Activated CD8-positive, alpha-beta memory T cell treated with anti-CD3 and anti-CD28 coated beads, Interleukin-2, amount 50 U/mL, for 48 hours (primary cell): ENCODE data around the gene BACE2.
"Not testable (repeated sequence)": the region's sequence is repeated elsewhere in the genome, so short reads cannot be mapped to it uniquely, and the experiment has no call there.

ENCODE experiments used
- DNase-seq: peaks from one replicate; pipeline ENCODE4 v3.0.0-alpha.2; 2020

Gene BACE2

DNA sequence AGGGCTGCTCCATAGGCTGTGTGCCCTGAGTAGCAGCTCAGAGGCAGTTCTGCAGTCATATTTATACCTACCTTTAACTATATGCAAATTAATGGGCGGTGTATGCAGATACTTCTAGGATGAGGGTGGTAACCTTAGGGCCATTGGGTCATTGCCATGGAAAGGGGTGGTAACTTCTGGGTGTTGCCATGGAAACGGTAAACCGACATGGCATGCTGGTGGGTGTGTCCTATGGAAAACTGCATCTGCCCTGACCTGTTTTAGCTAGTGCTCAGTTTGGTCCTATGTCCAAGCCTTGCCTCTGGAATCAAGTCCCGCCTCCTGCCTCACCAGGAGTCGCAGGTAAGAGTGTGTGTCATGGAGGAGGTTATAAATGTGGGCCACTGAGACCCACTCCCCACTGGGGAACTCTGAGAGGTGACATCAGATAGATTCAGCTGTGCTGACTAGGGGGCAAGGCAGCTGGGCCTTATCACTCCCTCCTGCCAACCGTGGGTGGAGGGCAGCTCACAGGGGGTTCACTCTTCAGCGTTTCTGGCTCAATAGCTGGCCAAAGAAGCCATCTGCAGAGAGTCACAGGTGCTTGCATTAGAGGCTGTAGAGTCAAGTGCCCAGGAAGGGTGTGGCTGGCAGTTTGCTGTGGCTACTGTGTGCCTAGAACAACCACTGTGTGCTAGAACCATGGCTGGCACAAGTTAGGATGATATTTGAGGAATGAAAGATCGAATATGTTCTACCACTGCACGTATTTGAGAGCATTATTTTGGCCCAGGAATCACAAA is 19.0 kb downstream of the BACE2 start:
- DNase-seq, result no peak

DNA sequence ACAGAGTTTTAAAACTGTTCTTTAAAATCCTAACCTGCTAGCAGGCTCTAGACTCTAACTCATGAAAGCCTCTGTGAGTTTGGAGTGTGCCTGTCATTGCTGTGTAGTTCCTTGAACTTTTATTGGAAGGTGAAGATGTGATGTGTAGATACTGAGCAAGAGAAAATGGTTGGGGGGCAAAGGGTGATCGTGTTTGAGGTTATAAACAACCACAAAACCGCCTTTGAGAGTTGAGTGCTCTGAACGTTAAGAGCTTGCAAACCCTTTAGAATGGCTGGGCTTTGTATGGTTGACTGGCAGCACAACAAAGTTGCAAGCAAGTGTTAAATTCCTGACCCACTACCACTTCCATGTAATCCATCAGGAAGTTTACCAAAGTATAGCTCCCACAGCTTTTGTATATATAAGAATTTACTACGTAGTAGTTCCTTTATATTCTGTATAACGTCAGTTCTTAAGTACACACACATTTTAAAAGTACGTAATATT is 19.6 kb downstream of the BACE2 start:
- no peak for DNase-seq

DNA sequence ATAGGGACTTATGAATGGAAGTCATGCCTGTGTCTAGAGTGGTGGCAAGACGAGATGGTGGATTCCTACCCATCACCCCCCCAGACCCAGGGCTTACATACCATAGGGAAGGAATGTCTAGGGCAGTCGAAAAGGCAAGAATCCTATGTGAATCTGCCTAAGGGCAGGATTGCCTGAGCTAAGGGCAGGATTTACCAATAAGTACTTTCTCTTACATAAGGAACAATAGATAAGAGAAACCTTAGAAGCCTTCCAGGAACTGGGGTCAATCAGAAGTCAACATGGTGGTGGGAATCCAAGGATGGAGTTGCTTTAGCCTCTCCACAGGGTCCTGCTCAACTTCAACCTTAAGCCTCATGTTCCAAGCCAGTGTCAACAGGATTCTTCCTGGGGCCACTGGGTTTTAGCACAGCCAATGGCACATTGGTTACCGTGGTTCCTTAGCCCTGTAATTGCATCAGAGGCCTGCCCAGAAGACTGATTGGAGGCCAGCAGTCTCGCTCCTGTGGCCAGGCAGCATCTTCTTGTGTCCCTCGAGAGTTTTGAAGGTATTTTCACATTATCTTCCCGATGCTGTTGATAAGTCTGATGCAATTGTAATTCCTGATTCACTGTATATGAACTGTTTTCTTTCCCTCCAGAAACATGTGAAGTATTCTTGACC is 20.7 kb downstream of the BACE2 start:
- DNase-seq, result no peak

DNA sequence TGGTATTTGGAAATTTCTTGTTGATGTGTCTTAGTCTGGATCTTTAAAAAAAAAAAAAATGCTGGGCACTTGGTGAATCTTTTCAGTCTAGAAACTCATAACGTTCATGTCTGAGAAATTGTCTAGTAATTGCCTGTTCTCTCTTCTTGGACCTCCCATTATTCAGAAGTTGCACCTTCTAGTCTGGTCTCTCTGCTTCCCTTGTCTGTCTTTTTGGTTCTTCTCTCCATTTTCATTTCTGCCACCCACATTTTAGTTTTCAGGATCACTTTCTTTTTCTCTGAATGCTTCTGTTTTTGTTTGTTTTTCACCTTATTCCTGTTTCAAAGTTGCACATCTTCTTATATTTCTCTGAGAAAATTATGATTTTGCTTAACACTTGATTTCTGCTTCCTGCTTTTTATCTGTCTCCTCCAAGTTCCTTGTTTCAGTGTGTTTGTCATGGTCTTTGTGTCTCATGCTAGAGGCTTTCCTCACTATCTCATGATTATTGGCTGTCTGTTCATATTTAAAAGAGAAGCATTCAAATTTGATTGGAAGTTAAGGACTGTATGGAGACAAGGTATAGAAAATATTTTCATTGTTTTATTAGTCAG is 21.3 kb downstream of the BACE2 start:
- DNase-seq, result no peak

DNA sequence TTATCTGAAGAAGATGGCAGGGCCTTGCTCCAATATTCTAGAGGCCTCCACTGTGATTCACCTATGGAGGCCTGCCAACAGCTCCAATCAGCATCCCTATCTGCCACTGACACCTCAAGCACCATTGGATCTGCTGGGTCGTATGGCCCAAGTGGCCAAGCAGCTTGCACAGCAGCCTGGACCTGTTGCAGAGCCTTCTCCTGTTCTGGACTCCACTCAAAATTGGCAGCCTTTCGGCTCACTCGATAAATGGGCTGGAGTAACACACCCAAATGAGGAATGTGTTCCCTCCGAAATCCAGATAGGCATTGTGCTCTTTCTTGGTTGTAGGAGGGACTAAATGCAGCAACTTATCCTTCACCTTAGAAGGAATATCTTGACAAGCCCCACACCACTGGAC is 24.6 kb downstream of the BACE2 start:
- DNase-seq, result not testable (repeated sequence)

DNA sequence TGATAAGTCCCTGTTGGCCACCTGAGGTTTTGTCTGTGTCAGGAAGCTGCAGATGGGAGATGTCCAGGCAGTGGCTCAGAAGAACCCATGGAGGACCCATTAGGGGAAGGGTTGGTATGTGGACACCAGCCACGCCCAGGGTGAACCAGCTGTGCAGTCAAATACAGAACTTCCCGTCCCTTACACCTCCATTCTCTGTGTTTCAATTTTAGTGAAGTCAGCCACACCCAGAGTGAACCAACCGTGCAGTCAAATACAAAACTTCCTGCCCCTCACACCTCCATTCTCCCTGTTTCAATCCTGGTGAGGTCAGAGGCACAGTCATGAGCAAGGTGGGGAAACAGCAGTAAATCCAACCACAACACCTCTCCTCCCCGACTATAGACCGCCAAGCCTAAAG is 27.4 kb downstream of the BACE2 start:
- DNase-seq, result no peak

DNA sequence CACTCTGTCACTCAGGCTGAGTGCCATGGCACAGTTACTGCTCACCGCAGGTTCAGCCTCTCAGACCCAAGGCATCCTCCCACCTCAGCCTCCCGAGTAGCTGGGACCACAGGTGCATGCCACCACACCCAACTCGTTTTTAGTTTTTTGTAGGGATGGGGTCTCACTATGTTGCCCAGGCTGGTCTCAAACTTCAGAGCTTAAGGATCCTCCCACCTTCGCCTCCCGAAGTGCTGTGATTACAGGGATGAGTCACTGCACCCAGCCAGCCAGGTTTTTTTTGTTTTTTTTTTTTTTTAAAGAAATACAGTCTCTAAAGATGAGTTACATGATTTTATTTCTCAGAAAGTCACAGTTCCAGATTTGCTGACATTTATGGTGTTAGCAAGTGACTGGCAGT is 29.0 kb downstream of the BACE2 start:
- no peak for DNase-seq

DNA sequence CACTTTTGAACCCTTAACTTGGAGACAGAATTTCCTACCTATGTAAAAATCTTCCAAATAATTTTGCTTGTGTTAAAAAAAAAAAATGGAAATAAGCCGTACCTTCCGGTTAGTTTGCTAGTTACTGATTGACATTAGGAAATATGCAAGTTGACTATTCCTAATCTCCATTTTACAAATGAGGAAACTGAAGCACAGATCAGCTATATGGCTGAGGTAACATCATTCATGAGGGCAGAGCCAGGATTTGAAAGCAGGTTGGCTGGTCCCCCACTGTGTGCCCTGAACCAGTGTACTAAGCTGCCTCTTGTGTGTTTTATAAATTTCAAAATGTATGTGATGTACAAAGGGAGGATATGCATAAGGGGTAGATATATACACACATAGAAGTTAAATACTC is 29.6 kb downstream of the BACE2 start:
- no peak for DNase-seq

DNA sequence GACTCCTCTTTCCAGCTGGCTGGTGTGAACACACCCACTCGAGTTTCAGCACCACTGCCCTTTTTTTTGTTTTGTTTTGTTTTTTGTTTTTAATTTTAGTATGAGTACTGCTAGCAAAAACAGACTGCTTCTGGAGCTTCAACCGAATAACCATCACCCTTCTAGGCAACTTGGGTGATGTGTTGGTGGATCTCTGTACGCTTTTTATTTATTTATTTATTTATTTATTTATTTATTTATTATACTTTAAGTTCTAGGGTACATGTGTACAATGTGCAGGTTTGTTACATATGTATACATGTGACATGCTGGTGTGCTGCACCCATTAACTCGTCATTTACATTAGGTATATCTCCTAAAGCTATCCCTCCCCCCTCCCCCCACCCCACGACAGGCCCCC is 30.7 kb downstream of the BACE2 start:
- not testable (repeated sequence) for DNase-seq

DNA sequence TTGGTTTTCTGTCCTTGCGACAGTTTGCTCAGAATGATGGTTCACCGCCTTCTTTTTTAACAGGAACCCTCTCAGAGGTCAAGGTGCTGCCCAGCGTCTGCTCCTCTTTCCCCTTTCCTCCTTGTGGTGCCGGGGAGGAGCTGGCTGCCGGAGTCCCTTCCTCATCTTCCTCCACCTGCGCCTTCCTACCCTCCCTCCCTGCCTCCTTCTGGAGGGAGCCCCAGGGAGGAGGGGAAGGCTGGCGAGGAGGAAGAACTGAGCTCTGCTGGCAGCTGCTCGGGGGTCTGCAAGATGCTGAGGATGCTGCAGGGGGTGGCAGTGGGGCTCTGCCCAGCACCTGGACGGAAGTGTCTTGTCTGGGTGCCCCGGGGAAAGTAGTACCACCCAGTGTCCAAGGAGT is 31.2 kb downstream of the BACE2 start:
- DNase-seq, result no peak

DNA sequence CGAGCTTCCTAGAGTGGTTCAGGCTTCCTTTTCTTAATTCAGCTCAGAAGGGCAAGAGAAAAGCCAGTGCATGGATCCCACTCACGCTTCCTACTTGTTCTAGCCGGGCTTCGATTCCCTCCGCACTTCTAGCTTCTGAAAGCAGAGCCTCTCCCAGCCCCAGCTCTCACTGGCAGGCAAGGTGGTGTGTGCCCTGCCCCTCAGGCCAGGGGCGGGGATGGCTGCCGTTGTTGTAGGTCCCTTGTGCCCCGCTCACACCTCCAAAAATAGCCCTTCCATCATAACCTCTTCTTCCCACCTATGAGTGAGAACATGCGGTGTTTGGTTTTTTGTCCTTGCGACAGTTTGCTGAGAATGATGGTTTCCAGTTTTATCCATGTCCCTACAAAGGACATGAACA is 31.6 kb downstream of the BACE2 start:
- DNase-seq, result no peak

DNA sequence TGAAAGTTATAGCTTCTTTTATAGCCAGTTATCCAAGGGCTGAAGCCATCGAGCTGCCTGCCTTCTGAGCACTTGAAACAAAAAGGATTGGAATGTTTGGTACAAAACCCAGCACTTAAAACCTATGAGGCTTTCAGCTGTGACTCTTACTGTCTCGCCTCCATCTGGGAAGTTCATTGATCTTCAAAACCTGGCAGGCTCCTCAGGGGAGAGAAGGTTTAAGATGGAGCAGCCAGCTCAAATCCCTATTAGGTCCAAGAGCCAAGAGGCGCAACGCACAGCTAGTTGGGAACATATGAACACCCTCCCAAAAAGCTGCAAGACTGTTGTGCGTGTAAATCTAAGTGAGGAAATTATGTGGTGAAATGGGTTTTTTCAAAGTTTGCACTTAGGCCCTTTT is 33.4 kb downstream of the BACE2 start:
- no peak for DNase-seq

DNA sequence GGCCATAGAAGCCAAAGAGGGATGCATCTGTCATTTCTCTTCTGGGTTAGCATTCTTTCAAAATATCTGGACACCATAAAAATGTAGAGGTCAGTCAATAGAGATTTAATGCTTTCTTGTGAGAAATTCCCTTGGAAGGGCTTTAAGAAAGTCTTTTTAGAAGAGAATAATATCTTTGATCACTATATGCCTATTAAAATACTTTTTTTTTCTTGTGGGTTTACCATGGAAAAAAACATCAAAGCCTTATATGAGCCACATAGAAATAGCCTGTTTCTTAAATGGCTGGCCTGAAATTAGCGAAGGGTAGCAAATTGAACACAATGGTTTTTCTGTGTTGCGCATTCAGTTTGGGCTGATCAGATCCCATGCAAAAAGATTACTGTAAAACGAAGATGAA is 36.8 kb downstream of the BACE2 start:
- no peak for DNase-seq

DNA sequence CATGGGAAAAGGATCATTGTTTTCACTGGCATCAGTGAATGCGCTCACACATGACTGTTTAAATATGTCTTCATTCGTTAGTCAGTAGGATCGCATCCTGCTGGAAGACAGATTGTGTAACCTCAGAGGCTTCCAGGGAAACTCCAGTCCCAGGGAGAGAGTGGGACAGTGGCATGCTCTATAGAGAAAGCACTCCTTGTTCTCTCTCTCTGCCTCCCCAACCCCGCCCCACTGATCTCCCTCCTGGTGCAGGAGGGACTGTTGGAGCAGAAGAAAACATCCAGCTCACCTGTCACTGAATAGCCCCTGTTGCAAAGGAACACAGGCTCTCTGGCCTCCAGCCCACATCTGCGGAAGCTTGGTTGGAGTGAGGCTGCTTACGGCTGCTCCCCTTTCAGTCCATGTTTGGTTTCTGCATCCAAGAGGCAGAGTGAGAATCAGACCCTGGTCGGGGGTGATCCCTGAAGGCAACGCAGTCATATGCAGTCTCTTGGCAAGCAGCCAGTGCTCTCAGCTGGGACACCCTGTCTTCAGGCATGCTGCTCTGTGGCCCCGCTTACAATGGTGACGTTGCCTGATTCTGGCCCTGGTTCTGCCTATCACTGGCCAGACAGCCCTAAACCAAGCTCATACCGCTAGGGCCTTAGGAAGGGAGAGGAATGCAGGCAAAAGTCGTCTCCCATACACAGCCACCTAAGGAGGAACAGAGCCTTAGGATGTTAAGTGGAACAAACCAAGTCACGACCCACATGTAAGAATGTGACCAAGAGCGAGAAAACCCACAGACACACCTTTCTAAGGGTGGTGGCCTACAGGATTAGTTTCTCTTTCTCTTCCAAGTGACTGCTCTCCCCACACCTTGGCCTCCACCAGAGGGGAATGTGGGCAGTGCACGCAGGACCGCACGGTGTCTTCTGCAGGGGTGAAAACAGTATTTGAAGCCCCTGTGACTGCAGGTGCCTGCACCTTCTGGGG is 39.7 kb downstream of the BACE2 start:
- no peak for DNase-seq

DNA sequence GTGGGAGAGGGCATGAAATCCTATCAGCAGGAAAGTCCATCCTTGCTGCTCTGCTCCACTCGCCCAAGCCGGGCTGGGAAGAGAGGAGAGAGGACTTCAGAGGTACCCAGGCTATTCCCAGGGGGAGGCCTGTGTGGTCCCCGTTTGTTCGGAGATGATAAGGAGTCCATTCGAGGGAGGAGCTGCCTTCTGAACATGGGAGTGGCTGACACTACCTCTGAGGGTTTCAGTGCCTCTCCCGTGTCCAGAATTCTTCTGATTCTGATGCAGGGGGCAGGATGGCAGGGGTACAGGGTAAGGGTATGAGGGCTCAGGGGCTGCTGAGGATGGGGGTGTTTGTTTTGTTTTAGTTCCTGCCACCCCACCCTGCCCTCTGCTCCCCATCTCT is 40.4 kb downstream of the BACE2 start:
- DNase-seq, result no peak

DNA sequence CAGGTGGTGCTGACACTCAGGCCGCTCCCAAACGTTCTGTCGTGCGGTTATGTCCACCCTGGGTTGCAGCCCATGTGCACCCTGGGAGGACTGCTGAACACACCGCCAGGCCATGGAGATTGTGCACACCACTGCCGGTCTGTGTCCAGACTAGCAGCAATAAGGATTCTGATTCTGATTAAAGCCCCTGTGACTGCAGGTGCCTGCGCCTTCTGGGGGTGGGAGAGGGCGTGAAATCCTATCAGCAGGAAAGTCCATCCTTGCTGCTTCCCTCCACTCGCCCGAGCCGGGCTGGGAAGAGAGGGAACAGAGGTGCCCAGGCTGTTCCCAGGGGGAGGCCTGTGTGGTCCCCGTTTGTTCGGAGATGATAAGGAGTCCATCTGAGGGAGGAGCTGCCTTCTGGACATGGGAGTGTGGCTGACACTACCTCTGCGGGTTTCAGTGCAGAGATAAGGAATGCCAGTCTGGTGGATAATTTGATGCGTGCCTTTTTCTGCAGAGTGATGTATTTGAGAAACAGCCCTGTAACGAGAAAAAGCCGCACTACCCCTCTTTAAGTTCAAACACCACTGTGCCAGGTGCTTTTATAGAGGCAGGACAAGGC is 41.2 kb downstream of the BACE2 start:
- no peak for DNase-seq

DNA sequence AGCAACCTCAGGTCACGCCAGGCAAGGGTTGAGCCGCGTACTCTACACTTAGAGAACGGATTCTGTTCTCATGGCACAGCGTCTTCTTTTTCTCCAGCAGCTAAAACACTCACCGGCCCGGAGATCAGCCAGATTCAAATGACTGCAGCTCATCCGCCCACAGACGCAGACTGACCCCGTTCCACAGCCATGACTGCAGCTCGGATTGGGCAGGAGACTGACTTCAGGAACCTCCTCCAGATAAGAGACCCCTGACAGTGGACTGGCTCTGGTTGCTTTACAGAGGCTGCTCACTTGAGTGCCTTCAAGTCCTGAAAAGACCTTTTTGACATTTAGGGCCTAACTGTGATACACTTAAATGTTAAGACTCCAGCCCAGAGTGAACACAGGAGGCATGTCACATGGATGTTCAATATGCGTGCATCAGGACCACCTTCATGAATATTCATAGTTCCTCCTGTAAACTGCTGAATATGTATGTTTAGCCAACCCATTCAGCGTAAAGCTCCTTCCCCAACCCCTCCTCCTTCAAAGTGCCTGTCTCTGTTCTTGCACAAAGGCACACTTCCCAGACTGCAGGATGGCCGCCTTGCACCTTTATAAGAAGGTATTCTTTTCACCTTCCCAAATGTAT is 42.6 kb downstream of the BACE2 start:
- no peak for DNase-seq

DNA sequence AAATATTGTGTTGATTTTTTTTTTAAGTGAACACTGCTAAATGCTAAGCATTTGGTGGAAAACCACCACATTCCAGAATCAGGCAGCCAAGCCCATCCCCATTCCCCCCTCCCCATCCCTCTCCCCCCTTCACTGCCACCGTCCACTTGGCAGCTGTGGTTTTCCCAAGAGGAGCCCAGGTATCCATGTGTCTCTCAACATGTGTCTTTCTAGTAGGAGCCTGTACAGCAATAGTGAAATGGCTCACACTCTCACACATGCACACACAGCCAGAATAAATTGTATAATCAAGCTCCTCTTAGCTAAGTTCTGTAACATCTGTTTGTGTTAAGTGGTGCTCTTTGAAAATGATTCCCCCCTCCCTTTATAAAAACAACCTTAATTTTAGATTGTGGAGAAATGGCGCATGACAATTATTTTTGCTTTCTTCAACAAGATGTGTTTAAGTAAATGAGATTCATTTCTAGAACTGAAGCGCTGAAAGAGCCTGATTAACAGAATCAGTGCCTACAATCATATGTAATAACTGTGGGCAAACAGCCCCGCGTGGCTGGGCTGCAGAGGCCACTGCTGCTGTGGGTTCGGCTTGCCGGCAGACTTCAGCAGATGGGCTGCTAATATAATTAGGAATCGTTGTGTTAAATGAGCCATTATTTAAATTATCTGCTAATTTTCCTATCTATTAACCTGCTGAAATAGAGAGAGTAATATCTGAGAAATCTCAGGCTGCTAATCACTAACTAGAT is 43.3 kb downstream of the BACE2 start:
- DNase-seq, result no peak

DNA sequence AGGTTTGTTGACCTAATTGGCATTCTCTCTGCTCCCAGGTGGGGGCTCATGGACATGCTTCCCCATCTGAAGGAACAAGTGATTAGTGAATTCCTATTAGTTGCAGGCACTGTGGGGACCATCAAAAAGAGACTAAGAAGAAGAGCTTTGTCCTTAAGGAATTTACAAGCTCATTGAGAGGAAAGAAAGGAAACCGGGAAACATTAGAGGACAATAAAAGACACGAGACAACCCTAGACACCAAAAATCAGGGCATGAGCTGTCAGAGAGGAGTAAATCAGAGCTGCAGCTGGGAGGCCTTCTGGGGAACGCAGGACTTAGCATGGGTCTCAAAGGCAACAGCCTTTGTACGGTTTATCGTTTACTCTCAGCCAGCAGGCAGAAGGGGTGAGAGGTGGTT is 45.1 kb downstream of the BACE2 start:
- DNase-seq, result no peak

DNA sequence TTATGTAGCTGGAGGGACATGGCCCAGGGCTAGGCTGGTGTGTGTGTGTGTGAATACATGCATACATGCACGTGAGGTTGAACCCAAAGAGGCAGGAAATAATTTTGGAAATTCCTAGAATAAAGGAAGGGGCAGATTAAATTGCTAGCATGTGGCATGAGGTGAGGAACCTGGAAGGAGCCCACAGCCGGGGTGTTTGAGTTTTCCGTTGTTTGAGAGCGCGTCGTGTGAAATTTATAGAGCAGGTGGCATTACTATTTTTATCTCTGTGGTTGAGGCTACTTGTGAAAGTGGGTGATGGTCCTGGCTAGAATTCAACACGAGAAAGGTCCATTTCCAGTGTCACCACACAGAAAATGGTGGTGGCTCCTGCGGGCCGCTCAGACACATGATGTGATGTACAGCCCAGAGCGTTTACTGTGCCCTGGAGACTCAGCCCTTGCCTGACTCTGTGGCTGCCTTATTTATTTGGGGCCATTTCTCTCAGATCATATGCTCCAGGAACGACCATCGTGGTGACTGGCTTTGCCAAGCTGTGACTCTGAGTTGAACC is 48.0 kb downstream of the BACE2 start:
- DNase-seq, result no peak

DNA sequence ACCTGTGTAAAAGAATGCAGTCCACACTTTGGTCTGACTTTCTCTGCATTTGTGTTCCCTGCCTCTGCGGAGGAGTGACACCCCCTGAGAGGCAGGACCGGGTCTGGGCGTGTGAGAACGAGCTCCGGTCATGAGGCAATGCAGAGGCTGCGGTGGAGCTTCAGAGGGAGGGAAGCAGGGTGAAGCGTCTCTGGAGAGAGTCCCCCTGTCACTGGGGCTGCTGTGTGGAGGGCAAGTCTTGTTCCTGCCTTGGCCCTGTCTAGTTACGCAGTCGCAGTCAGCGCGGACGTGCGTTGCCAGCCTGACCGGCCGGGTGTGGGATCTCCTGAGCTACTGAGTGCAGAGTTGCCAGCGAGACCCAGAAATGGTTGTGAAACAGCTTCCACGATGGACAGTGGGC is 48.5 kb downstream of the BACE2 start:
- DNase-seq, result no peak
